NCI-H345 treated with DMSO at 0.1 percent for 48 hours (cell line): ENCODE measurements around the gene CABLES1.
"Not testable (repeated sequence)": the region's sequence is repeated elsewhere in the genome, so short reads cannot be mapped to it uniquely, and the experiment has no call there.

ENCODE experiments used
- DNase-seq: peaks from one replicate; lab custom pipeline; 2025; ENCODE audit not compliant: unreplicated experiment; lab: John Stamatoyannopoulos, UW

CABLES1 gene

GRCh38 chr18:23108496-23108895 lies 26.8 kb upstream of the CABLES1 start:
- DNase-seq: no peak

GRCh38 chr18:23109163-23109562 lies 26.1 kb upstream of the CABLES1 start:
- DNase-seq: not testable (repeated sequence)

- no peak for DNase-seq
Measured at GRCh38 chr18:23113576-23113975, 21.7 kb upstream of the CABLES1 start.

- no peak for DNase-seq
Measured at GRCh38 chr18:23114171-23114881, 21.0 kb upstream of the CABLES1 start.

DNA sequence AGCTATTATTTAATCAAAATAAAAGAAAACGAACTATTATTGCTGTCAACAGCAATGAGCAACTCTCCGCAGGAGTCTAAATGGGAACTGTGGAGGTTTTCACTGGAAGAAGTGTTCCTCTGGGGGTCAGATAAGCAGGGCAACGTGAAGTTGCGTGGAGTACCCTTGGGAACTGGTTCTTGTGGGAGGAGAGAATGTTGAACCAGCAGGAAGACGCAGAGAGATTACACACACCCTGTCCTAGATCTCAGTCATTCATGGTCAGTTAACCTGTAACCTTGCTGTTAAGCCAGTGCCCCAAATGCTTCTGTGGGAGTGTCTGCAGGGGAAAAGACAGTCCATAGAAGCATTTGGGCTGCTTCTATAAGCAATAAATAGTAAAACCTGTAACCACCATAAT lies 20.4 kb upstream of the CABLES1 start:
- DNase-seq: no peak

- DNase-seq: no peak
Measured at GRCh38 chr18:23115683-23116096, 19.6 kb upstream of the CABLES1 start.

GRCh38 chr18:23121133-23121532 lies 14.2 kb upstream of the CABLES1 start:
- no peak for DNase-seq

GRCh38 chr18:23122334-23123229 lies 12.7 kb upstream of the CABLES1 start:
- no peak for DNase-seq

- DNase-seq: no peak
Measured at GRCh38 chr18:23126376-23127056, 8.8 kb upstream of the CABLES1 start.

- DNase-seq: no peak
Measured at GRCh38 chr18:23127090-23127489, 8.2 kb upstream of the CABLES1 start.

- no peak for DNase-seq
Measured at GRCh38 chr18:23129355-23130002, 5.8 kb upstream of the CABLES1 start.

DNA sequence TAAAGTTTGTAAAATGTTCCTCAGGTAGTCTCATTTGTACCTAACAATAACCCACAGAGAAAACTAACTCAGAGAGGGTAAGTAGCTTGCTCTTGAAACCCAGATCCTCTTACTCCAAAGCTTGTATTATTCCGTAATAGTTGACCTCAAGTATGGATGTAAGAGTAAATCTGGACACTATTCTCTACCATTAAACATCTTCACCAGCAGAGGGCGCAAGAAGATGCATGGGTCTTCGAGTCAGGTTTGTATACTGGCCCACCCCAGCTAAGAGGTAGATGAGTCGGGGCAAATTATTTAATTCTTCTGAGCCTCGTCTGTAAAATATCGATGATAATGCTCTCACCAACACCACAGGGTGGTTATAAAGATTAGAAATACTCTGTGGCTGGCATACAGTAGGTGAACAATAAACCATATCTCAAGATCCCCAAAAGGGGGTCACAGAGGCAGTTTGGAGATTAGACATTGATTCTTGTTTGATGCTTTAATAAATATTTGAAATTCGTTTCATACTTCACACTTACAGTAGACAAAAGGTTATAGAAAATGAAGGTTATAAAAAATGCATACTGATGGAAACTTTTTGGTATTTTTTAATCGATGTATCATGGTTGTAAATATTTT lies 3.5 kb upstream of the CABLES1 start:
- peak; percentile 49 for DNase-seq

- peak; percentile 89 for DNase-seq
Measured at GRCh38 chr18:23133860-23134779, 1.2 kb upstream of the CABLES1 start.

DNA sequence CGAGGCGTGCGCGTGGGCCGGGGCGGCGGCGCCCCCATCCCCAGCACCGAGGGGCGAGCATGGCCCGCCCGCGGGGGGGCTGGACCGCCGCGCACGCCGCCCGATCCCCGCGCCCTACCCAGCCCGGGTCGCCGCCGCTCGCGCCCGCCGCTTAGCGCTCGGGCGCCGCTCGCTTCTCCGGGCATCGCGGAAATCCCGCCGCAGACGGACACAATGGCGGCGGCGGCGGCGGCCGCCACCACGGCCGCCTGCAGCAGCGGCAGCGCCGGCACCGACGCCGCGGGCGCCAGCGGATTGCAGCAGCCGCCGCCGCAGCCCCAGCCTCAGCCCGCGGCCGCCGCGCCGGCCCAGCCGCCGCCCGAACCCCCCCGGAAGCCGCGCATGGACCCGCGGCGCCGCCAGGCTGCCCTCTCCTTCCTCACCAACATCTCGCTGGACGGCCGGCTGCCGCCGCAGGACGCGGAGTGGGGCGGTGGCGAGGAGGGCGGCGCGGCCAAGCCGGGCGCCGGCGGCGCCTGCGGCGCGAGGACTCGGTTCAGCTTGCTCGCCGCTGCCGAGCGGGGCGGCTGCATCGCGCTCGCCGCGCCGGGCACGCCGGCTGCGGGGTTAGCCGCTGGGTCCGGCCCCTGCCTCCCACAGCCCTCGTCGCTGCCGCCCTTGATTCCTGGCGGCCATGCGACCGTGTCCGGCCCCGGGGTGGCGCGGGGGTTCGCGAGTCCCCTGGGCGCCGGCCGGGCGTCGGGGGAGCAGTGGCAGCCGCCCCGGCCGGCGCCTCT lies 453 bp downstream of the CABLES1 start:
- DNase-seq: no peak

- no peak for DNase-seq
Measured at GRCh38 chr18:23136326-23137096, 1.2 kb downstream of the CABLES1 start.

DNA sequence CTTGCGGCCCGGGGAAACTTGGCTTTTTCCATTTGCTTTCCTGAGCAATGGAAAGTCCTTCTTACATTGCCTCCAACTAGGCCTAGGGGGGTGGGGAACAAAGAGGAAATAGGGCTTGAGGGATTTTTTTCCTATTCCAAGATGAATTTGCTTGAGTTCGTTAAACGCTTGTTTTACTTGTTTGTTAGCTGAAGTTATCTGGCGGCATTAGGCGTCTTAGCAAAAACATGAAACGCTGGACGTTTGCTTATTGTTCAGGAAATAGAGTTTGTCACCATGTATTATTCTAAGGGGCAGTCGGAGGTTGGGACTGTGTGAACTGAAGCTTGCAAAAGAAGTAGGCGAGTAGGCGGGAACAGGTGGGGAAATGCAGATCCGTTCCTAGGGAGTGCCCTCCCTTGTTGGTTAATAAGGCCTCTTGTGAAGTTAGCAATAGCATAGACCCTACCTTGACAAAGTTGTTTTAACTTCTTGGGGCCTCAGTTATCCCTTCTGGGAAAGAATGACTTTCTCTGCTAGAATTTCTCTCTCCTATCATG lies 1.9 kb downstream of the CABLES1 start:
- DNase-seq: no peak

DNA sequence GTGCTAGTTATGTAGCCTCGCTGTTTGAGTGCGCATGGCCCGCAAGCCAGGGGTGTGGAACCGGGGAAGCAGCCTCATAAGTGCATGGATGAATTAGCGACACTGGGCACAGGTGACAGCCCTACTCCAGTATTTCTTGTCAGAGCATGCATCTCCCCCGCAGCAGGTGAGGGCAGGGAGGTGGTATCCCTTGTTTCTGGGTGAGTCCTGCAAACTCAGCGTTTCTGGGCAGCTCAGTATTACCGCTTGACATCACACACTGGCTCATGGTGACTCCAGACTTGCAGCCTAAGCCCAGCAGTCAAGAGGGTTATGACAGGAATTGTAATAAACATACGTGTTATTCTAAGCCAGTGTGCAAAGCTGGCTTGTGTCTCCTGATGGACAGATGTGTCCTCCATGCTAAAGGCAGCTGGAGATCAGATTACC lies 2.5 kb downstream of the CABLES1 start:
- no peak for DNase-seq

- DNase-seq: peak; percentile 84
Measured at GRCh38 chr18:23138471-23138870, 3.2 kb downstream of the CABLES1 start.
